EH (cell line): Measurements from ENCODE around the gene NUP133.
"Not testable (repeated sequence)": the region's sequence is repeated elsewhere in the genome, so short reads cannot be mapped to it uniquely, and the experiment has no call there.

Source experiments
- DNase-seq: peaks from one replicate; pipeline ENCODE4 v3.0.0-alpha.2; 2015; ENCODE audit warnings: low read depth

NUP133 gene

GRCh38 chr1:229448354-229448753 lies 59.8 kb downstream of the NUP133 start:
- no peak for DNase-seq

DNA sequence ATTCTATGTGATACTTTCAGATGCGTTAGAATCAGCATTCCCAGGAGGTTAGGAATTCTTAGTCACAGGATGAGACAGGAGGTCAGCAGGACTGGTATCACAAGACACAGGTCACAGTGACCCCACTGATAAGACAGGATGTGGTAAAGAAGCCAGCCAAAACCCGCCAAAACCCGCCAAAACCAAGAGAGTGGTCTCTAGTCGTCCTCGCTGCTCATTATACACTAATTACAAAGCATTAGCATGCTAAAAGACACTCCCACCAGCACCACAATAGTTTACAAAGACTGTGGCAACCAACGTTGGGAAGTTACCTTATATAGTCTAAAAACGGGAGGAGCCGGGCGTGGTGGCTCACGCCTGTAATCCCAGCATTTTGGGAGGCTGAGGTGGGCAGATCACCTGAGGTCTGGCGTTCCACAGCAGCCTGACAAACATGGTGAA lies 60.3 kb downstream of the NUP133 start:
- DNase-seq: no peak

DNA sequence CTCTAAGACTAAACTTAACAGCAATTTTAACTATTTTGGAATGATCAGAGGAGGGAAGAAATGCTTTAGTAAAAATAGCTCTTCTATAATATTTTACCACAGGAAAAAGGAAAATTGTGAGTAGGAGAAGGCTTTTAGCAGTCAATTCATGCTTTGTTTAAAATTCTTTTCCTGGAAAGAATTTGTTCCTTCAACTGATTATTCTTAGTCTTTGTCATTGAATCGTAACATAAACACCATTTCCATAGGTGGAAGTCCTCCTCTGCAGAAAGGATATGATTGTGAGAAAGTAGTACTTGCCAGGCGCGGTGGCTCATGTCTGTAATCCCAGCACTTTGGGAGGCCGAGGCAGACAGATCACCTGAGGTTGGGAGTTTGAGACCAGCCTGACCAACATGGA lies 62.3 kb downstream of the NUP133 start:
- DNase-seq: no peak

GRCh38 chr1:229440851-229441537 lies 67.1 kb downstream of the NUP133 start:
- DNase-seq: peak; percentile 86

- no peak for DNase-seq
Observed at GRCh38 chr1:229438021-229438420, 70.1 kb downstream of the NUP133 start.

DNA sequence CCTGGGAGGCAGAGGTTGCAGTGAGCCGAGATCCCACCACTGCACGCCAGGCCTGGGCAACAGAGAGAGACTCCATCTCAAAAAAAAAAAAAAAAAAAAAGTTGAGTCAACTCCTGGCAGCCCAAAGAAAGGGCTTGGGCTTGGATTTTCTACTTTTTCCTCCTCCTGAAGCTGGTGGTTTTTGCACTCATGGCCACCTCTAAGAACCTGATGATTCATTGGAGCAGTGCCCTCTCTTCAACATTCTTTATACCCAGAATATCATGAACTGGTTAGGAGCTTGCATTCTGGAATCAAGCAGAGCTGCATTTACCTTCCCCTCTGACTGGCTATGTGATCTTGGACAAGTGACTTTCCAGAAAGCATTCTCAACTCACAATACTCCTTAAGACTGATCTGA lies 70.7 kb downstream of the NUP133 start:
- DNase-seq: peak; percentile 33

- no peak for DNase-seq
Observed at GRCh38 chr1:229436201-229436600, 71.9 kb downstream of the NUP133 start.

DNA sequence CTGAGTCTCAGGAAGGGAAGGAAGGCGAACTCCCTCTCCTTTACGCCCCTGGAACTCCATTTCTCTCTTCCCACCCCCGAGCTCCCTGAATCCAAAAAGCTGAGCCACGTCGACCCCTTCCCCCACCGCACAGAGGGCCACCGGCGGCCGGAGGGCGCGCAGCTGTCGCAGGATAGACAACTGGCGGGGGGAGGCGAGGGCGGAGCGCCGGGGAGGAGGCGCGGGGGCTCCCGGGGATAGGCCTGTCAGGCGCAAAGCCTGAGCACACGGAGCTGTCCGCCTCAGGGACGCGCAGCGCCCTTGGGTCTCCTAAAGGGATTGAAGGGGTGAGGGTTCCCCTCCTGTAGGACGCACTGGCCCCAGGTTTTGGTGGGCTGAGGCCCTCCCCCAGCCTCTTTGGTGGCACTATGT lies 73.5 kb downstream of the NUP133 start:
- no peak for DNase-seq

- DNase-seq: no peak
Observed at GRCh38 chr1:229434005-229434640, 74.0 kb downstream of the NUP133 start, which contains the start of gene ACTA1. TSS of gene ACTA1 (minus strand) at chr1:229434094. CDS start at chr1:229433115, 979 bp downstream.

DNA sequence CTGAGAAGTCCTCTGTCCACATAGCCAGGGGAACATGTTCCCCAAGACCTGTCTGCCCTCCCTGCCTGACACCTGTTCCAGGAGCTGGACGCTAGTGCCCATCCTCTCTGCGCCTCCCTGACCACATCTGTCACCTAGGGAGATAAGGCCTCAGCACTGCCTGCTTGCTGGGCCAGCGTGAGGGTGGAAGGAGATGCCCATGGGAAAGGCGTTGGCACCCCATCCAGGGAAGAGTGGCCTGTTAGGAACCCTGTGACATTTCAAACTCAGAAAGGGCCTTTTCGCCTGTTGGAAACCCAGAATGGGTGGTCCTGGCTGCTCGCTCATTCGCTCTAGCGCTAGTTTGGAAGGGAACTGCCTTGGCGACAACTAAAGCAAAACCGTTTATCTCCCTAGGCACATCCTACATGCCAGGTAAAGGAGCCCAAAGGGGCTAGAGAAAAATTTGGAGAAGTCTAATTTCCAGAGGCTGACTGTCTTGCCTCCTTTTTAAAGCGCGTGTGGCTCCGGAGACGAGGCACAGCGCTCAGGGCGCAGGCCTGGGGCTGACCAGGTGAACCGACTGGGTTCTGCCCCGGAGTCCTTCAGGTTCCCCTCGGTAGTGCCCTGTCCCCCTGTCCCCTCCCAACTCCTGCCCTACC lies 74.7 kb downstream of the NUP133 start:
- DNase-seq: no peak

DNA sequence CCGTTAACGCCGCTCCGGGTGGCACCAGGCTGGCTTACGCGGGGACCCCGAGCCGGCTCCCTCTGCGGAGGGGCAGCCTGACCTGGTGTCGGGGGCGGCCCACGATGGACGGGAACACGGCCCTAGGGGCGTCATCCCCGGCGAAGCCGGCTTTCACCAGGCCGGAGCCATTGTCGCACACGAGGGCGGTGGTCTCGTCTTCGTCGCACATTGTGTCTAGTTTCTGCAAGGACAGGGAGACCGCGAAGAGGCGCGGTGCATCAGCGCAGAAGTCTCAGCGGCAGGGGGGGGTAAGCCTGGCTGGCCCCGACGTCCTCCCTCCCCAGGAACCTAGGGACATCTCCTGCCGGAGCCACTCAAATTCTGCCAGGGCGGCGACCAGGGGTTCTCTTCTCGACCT lies 75.2 kb downstream of the NUP133 start:
- DNase-seq: no peak

DNA sequence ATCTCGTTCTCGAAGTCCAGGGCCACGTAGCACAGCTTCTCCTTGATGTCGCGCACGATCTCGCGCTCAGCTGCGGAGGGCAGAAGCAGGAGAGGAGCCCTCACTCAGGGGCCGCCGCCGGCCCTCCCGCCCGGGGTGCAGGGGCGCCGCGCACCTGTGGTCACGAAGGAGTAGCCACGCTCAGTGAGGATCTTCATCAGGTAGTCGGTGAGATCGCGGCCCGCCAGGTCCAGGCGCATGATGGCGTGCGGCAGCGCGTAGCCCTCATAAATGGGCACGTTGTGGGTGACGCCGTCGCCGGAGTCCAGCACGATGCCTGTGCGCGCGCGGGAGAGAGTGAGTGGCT lies 76.1 kb downstream of the NUP133 start:
- DNase-seq: no peak

DNA sequence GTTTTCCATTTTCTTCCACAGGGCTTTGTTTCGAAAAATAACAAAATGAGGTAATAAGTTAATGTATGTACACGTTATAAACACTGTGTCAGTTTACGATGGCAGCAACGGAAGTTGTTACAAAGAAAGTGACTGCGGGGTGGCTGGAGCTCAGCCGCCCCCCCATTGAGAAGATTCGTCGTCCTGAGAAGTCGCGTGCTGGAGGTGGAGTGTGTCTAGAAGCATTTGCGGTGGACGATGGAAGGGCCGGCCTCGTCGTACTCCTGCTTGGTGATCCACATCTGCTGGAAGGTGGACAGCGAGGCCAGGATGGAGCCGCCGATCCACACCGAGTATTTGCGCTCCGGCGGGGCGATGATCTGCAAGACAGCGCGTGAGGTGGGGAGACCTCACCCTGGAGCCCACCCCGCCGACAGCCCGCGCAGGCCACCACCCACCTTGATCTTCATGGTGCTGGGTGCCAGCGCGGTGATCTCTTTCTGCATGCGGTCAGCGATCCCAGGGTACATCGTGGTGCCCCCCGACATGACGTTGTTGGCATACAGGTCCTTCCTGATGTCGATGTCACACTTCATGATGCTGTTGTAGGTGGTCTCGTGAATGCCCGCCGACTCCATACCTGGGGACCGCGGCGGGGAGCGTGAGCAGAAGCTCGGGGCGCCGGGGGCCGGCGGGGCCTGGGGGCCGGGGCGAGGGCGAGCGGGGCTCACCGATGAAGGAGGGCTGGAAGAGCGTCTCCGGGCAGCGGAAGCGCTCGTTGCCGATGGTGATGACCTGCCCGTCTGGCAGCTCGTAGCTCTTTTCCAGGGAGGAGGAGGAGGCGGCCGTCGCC lies 76.6 kb downstream of the NUP133 start:
- DNase-seq: no peak

DNA sequence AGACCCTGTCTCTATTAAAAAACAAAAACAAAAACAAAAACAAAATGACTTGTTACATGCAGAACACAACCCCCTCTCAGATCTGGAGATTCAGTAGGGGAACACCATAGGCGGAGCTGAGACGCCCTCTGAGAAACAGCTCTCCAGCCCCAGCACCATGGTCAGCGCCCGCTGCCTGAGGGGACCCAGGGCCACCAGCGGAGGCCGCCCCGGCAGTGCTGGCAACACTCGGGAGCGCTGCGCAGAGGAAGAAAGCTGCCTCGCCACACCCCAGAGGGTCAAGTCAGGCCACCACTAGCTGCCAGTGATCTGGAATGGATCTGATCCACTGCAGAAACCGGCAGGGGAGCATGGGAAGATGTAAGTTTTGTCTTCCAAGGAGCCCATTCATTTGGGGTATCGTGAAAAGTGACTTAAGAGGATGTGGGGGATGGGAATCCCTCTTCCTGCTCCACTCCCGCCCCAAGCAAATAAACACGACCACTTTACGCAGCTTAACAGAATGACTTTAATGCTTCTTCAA lies 77.3 kb downstream of the NUP133 start:
- peak; percentile 65 for DNase-seq

- no peak for DNase-seq
Observed at GRCh38 chr1:229428256-229428655, 79.9 kb downstream of the NUP133 start.

GRCh38 chr1:229427572-229427971 lies 80.6 kb downstream of the NUP133 start:
- DNase-seq: no peak

GRCh38 chr1:229425564-229426159 lies 82.5 kb downstream of the NUP133 start:
- DNase-seq: no peak

DNA sequence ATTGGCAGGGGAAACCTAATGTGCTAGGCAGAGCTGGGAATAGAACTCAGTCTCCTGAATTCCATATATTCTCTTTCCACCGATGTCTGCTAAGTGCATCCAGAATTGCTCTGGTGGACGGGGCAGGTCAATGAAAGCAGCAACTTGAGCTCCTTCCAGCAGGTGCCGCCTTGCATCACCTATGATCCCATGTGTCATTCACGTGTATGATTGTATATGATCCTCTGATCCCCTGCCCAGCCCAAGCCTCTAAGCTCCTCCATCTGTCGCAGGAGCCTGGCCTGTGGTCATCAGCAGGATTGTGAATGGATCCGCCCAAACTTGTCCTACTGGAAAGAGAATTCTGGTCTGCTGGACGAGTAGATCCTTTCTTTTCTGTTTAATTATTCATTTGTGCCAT lies 87.4 kb downstream of the NUP133 start:
- DNase-seq: no peak

DNA sequence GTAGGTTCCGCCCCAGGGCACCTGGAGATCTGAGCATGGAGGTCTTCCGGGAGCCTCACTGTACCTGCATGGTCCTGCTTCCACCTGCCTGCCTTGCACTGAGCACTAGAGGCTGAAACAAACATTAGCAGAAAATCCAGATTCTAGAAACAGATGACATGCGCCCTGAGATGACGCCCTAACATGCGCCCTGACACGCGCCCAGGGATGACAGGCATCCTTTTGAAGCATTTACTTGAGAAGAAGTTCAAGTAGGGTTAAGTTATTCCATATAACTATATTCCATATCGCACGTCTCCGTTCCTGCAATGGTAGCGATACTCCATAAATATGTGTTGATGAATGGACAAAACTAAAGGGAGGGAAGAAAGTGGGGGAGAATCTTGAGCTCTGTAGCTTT lies 87.9 kb downstream of the NUP133 start:
- DNase-seq: no peak

DNA sequence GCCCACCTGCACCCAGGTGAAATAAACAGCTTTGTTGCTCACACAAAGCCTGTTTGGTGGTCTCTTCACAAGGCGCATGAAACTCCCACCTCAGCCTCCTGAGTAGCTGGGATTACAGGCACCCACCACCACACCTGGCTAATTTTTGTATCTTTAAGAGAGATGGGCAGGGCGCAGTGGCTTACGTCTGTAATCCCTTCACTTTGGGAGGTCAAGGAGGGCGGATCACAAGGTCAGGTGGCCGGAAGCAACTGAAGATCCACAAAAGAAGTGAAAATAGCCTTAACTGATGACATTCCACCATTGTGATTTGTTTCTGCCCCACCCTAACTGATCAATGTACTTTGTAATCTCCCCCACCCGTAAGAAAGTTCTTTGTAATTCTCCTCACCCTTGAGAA lies 89.6 kb downstream of the NUP133 start:
- not testable (repeated sequence) for DNase-seq

DNA sequence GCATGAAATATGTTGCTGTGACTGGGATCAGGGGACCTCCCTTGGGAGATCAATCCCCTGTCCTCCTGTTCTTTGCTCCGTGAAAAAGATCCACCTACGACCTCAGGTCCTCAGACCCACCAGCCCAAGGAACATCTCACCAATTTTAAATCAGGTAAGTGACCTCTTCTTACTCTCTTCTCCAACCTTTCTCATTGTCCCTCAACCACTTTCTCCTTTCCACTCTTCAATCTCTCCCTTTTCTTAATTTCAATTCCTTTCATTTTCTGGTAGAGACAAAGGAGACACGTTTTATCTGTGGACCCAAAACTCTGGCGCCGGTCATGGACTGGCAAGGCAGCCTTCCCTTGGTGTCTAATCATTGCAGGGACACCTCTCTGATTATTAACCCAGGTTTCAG lies 95.3 kb downstream of the NUP133 start:
- not testable (repeated sequence) for DNase-seq

DNA sequence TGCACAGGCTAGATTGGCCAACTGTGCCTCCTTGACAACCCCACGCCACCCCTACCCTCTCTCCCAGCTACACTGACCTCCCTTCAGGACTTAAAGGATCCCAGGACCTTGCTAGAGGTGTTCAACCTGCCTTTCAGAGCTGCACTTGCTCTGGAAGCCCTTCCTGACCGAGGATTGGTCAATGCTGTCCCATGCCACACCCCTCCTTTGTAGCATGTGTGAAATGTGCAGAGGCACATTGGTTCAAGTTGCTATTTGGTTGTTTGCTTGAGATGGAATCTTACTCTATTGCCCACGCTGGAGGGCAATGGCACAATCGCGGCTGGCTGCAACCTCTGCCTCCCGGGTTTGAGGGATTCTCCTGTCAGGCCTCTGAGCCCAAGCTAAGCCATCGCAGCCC lies 96.1 kb downstream of the NUP133 start:
- no peak for DNase-seq
